H9 (cell line): ENCODE data around the gene GGA3. TPM values are rescaled to one million over a fixed set of nuclear protein-coding genes. Genes with fewer than 3 reads are reported as not detected.

Experiments used
- DNase-seq: peaks from one replicate; pipeline ENCODE4 v3.0.0-alpha.2; 2017
- H2AFZ ChIP-seq: one replicate; pipeline ENCODE4 v1.6.1; 2013; ENCODE audit warnings: mild to moderate bottlenecking, low read length, control low read depth, moderate library complexity
- H2AK5ac ChIP-seq: 2 replicates; pipeline ENCODE4 v1.6.1; 2013; ENCODE audit warnings: low read length, control low read depth, mixed read lengths; ENCODE audit not compliant: insufficient read length
- H2BK120ac ChIP-seq: one replicate; pipeline ENCODE4 v1.6.1; 2013; ENCODE audit warnings: low read depth, mild to moderate bottlenecking, low read length, control low read depth, inconsistent platforms; ENCODE audit not compliant: poor library complexity, severe bottlenecking
- H2BK12ac ChIP-seq: 2 replicates; pipeline ENCODE4 v1.6.1; 2013; ENCODE audit warnings: low read length, control low read depth, mixed read lengths, low read depth; ENCODE audit not compliant: insufficient read length
- H2BK15ac ChIP-seq: 2 replicates; pipeline ENCODE4 v1.6.1; 2013; ENCODE audit warnings: low read depth, low read length, control low read depth
- H2BK20ac ChIP-seq: one replicate; pipeline ENCODE4 v1.6.1; 2013; ENCODE audit warnings: low read depth, mild to moderate bottlenecking, low read length, control low read depth, inconsistent platforms; ENCODE audit not compliant: poor library complexity, severe bottlenecking
- H2BK5ac ChIP-seq: 2 replicates; pipeline ENCODE4 v1.6.1; 2013; ENCODE audit warnings: low read length, control low read depth, mixed read lengths; ENCODE audit not compliant: insufficient read length
- H3K14ac ChIP-seq: 2 replicates; pipeline ENCODE4 v1.6.1; 2013; ENCODE audit warnings: low read length, control low read depth; ENCODE audit not compliant: insufficient read depth
- H3K18ac ChIP-seq: 2 replicates; pipeline ENCODE4 v1.6.1; 2013; ENCODE audit warnings: low read depth, mild to moderate bottlenecking, mixed read lengths, low read length, control low read depth; ENCODE audit not compliant: insufficient read length
- H3K23ac ChIP-seq: 2 replicates; pipeline ENCODE4 v1.6.1; 2013; ENCODE audit warnings: low read length, control low read depth, mixed read lengths, low read depth; ENCODE audit not compliant: insufficient read length
- H3K23me2 ChIP-seq: 2 replicates; pipeline ENCODE4 v1.6.1; 2013; ENCODE audit warnings: low read depth, mild to moderate bottlenecking, mixed read lengths, low read length, control low read depth; ENCODE audit not compliant: insufficient read length, poor library complexity, severe bottlenecking
- H3K27ac ChIP-seq: 2 replicates; pipeline ENCODE4 v1.5.1; 2013; ENCODE audit warnings: low read length, control low read depth, mixed read lengths, low read depth; ENCODE audit not compliant: insufficient read length
- H3K27me3 ChIP-seq: 2 replicates; pipeline ENCODE4 v1.6.1; 2013; ENCODE audit warnings: low read length, control low read depth, inconsistent platforms; ENCODE audit not compliant: insufficient read depth
- H3K4ac ChIP-seq: 2 replicates; pipeline ENCODE4 v1.6.1; 2013; ENCODE audit warnings: low read depth, mild to moderate bottlenecking, control low read depth, inconsistent platforms, low read length, moderate library complexity
- H3K4me1 ChIP-seq: 2 replicates; pipeline ENCODE4 v1.6.1; 2013; ENCODE audit warnings: low read length, control low read depth, inconsistent platforms; ENCODE audit not compliant: insufficient read depth
- H3K4me2 ChIP-seq: 2 replicates; pipeline ENCODE4 v1.6.1; 2013; ENCODE audit warnings: low read length, control low read depth, mixed read lengths; ENCODE audit not compliant: insufficient read length, insufficient read depth
- H3K56ac ChIP-seq: 2 replicates; pipeline ENCODE4 v1.6.1; 2013; ENCODE audit warnings: low read depth, mild to moderate bottlenecking, mixed read lengths, low read length, control low read depth; ENCODE audit not compliant: insufficient read length
- H3K79me1 ChIP-seq: 2 replicates; pipeline ENCODE4 v1.6.1; 2013; ENCODE audit warnings: low read depth, mild to moderate bottlenecking, moderate library complexity, low read length, control low read depth, inconsistent platforms; ENCODE audit not compliant: insufficient read depth, poor library complexity, severe bottlenecking
- H3K79me2 ChIP-seq: 2 replicates; pipeline ENCODE4 v1.6.1; 2013; ENCODE audit warnings: low read length, control low read depth, inconsistent platforms; ENCODE audit not compliant: insufficient read depth
- H3K9ac ChIP-seq: 2 replicates; pipeline ENCODE4 v1.6.1; 2013; ENCODE audit warnings: low read length, control low read depth, mixed read lengths; ENCODE audit not compliant: insufficient read length; ENCODE audit errors: extremely low read depth
- H3K9me3 ChIP-seq: one replicate; pipeline ENCODE4 v1.6.1; 2013; ENCODE audit warnings: low read depth, low read length, inconsistent platforms; ENCODE audit not compliant: control insufficient read depth
- H3T11ph ChIP-seq: one replicate; pipeline ENCODE4 v1.6.1; 2013; ENCODE audit warnings: mild to moderate bottlenecking, low read length, control low read depth, inconsistent platforms
- H4K20me1 ChIP-seq: one replicate; pipeline ENCODE4 v1.6.1; 2013; ENCODE audit not compliant: control insufficient read depth, insufficient read length, insufficient read depth
- H4K5ac ChIP-seq: 2 replicates; pipeline ENCODE4 v1.6.1; 2013; ENCODE audit warnings: low read depth, mild to moderate bottlenecking, mixed read lengths, low read length, control low read depth; ENCODE audit not compliant: insufficient read length
- H4K8ac ChIP-seq: replicated peaks from 2 replicates; pipeline ENCODE4 v1.6.1; 2013; ENCODE audit warnings: low read length, control low read depth, mixed read lengths, low read depth; ENCODE audit not compliant: insufficient read length
- H4K91ac ChIP-seq: 2 replicates; pipeline ENCODE4 v1.6.1; 2013; ENCODE audit warnings: low read depth, mild to moderate bottlenecking, moderate library complexity, mixed read lengths, low read length, control low read depth; ENCODE audit not compliant: insufficient read length
- H3K27ac Mint-ChIP-seq, 3 experiments: 2 replicates in 2 of 3; 3 replicates in 1 of 3; pipeline ENCODE4 v1.8.0; 2020 to 2021; ENCODE audit warnings: mixed read lengths in 3 of 3, mild to moderate bottlenecking in 1 of 3, moderate library complexity in 1 of 3
- H3K27me3 Mint-ChIP-seq: 2 replicates; pipeline ENCODE4 v1.8.0; 2021; ENCODE audit warnings: low read depth, mild to moderate bottlenecking, moderate library complexity, mixed read lengths
- H3K36me3 Mint-ChIP-seq, 3 experiments: 2 replicates in 2 of 3; 3 replicates in 1 of 3; pipeline ENCODE4 v1.8.0; 2020 to 2021; ENCODE audit warnings: low read depth in 3 of 3, mixed read lengths in 3 of 3; ENCODE audit not compliant: insufficient read depth in 1 of 3
- H3K4me1 Mint-ChIP-seq, 2 experiments: 2 replicates each; pipeline ENCODE4 v1.8.0; 2020; ENCODE audit warnings: mixed read lengths in 2 of 2
- H3K4me3 Mint-ChIP-seq, 2 experiments: 2 replicates in 1 of 2; 3 replicates in 1 of 2; pipeline ENCODE4 v1.8.0; 2020 to 2021; ENCODE audit warnings: mild to moderate bottlenecking in 2 of 2, mixed read lengths in 2 of 2, moderate library complexity in 1 of 2
- H3K9me3 Mint-ChIP-seq, 2 experiments: 2 replicates in 1 of 2; 3 replicates in 1 of 2; pipeline ENCODE4 v1.8.0; 2020; ENCODE audit warnings: mild to moderate bottlenecking in 2 of 2, mixed read lengths in 2 of 2, moderate library complexity in 1 of 2
- CTCF ChIP-seq: fragments of 200-600 bp; sonication (generic); conservative IDR thresholded peaks from 3 replicates; pipeline ENCODE4 v1.8.0; 2021; ENCODE audit warnings: antibody characterized with exemption, mild to moderate bottlenecking
- WGBS: extraction: QIAGEN DNeasy Blood & Tissue Kit; methylation state at CpG from one replicate; pipeline ENCODE4 v1.1.7; 2013; ENCODE audit warnings: missing lambda C conversion rate, low lambda C conversion rate, mixed read lengths; ENCODE audit not compliant: insufficient read length; ENCODE audit errors: extremely low coverage; 5-methylcytosine and 5-hydroxymethylcytosine counted together
- total RNA-seq: library from RNA; stranded (reverse); gene quantifications from 2 replicates; pipeline ENCODE4 v1.2.1, GENCODE V29; 2021

Gene GGA3
- total RNA-seq, 1 experiment from 2014 or later: 50.3 TPM

- no peak overlapping the region for H3K4ac ChIP-seq
- no peak overlapping the region for H3K14ac ChIP-seq
- Mint-ChIP-seq H3K36me3 (no peaks in the 10 kb centered on the region), H3K4me1 (no peaks in the 10 kb centered on the region), H3K27ac (peak overlapping the region in 1 of 3 experiments; percentile 75; a peak in 1 of 7 replicates), H3K9me3 (no peaks in the 10 kb centered on the region), H3K27me3 (no peaks in the 10 kb centered on the region; the same call in 1 of the 2 replicates), H3K4me3 (no peak overlapping the region)
- no CpG with 5 or more reads among the region's 5 CpGs for WGBS
- H3K23ac ChIP-seq: no peak overlapping the region
- H3K23me2 ChIP-seq: no peaks in the 10 kb centered on the region
- no peak overlapping the region for H2BK15ac ChIP-seq
- no peak overlapping the region for H2BK20ac ChIP-seq
- H3K56ac ChIP-seq: no peak overlapping the region
- TF ChIP-seq CTCF: no peak
- H4K91ac ChIP-seq: no peak overlapping the region
- H3K79me1 ChIP-seq: no peaks in the 10 kb centered on the region
- no peaks in the 10 kb centered on the region for H3K27me3 ChIP-seq
- no peak overlapping the region for H3T11ph ChIP-seq
- H4K8ac ChIP-seq: no peak overlapping the region
- H2AFZ ChIP-seq: no peak overlapping the region
- no peaks in the 10 kb centered on the region for H3K4me1 ChIP-seq
- no peak for DNase-seq
- no peak overlapping the region for H3K9ac ChIP-seq
- H2BK12ac ChIP-seq: no peak overlapping the region
- H3K27ac ChIP-seq: no peak overlapping the region
- no peaks in the 10 kb centered on the region for H3K9me3 ChIP-seq
- no peak overlapping the region for H2BK120ac ChIP-seq
- H3K18ac ChIP-seq: no peak overlapping the region
- no peak overlapping the region for H2BK5ac ChIP-seq
- H2AK5ac ChIP-seq: no peak overlapping the region
- H4K5ac ChIP-seq: no peak overlapping the region
- H3K4me2 ChIP-seq: no peak overlapping the region
- H3K79me2 ChIP-seq: no peaks in the 10 kb centered on the region
- H4K20me1 ChIP-seq: no peaks in the 10 kb centered on the region
Measured at GRCh38 chr17:75194879-75195278, 66.5 kb downstream of the GGA3 start.
